Measurements from ENCODE around the gene ACSF2. TPM values are rescaled to one million over a fixed set of nuclear protein-coding genes. Genes with fewer than 3 reads are reported as not detected.

ACSF2 gene
- total RNA-seq, 1 experiment from 2014 or later: 12.2 TPM

GRCh38 chr17:50467114-50467854 lies 41.3 kb downstream of the ACSF2 start:
- H3K18ac ChIP-seq (ENCODE audit: insufficient read length, low read depth, low read length): no peak overlapping the region
- TF ChIP-seq, protein P1, sequence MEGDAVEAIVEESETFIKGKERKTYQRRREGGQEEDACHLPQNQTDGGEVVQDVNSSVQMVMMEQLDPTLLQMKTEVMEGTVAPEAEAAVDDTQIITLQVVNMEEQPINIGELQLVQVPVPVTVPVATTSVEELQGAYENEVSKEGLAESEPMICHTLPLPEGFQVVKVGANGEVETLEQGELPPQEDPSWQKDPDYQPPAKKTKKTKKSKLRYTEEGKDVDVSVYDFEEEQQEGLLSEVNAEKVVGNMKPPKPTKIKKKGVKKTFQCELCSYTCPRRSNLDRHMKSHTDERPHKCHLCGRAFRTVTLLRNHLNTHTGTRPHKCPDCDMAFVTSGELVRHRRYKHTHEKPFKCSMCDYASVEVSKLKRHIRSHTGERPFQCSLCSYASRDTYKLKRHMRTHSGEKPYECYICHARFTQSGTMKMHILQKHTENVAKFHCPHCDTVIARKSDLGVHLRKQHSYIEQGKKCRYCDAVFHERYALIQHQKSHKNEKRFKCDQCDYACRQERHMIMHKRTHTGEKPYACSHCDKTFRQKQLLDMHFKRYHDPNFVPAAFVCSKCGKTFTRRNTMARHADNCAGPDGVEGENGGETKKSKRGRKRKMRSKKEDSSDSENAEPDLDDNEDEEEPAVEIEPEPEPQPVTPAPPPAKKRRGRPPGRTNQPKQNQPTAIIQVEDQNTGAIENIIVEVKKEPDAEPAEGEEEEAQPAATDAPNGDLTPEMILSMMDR (conservative IDR thresholded peaks at IDR 0.05): no peak

More at GRCh38 chr17:50467114-50467854, 41.3 kb downstream of the ACSF2 start:
- Histone ChIP-seq H3K79me1 (ENCODE audit: insufficient read depth, low read depth, low read length, poor library complexity, severe bottlenecking) (no peaks in the 10 kb centered on the region), H3K23me2 (ENCODE audit: insufficient read length, low read depth, low read length, poor library complexity, severe bottlenecking) (peaks cover 2% of the 10 kb centered on the region), H4K5ac (ENCODE audit: insufficient read length, low read depth, low read length) (no peak overlapping the region), H3K23ac (ENCODE audit: insufficient read length, low read depth, low read length) (no peak overlapping the region), H3K4me2 (ENCODE audit: insufficient read depth, insufficient read length, low read length) (no peak overlapping the region), H2BK15ac (ENCODE audit: low read depth, low read length) (no peak overlapping the region), H2AK5ac (ENCODE audit: insufficient read length, low read length) (no peak overlapping the region), H2AFZ (ENCODE audit: low read length) (no peak overlapping the region), H3K27me3 (ENCODE audit: insufficient read depth, low read length) (peaks cover 12% of the 10 kb centered on the region; the same call in 1 of the 2 replicates), H3K27ac (ENCODE audit: insufficient read length, low read depth, low read length) (no peak overlapping the region), H2BK120ac (ENCODE audit: low read depth, low read length, poor library complexity, severe bottlenecking) (no peak overlapping the region), H3K4me1 (ENCODE audit: insufficient read depth, low read length) (peaks cover 3% of the 10 kb centered on the region; the same call in 1 of the 2 replicates), H4K8ac (replicated peaks; ENCODE audit: insufficient read length, low read depth, low read length) (no peak overlapping the region), H3K79me2 (ENCODE audit: insufficient read depth, low read length) (no peaks in the 10 kb centered on the region), H3K14ac (ENCODE audit: insufficient read depth, low read length) (no peak overlapping the region), H3K4ac (ENCODE audit: low read depth, low read length) (no peak overlapping the region), H3K9ac (ENCODE audit: extremely low read depth, insufficient read length, low read length) (no peak overlapping the region), H3T11ph (ENCODE audit: low read length) (no peak overlapping the region), H4K20me1 (ENCODE audit: control insufficient read depth, insufficient read depth, insufficient read length) (no peaks in the 10 kb centered on the region), H2BK12ac (ENCODE audit: insufficient read length, low read depth, low read length) (no peak overlapping the region), H2BK5ac (ENCODE audit: insufficient read length, low read length) (no peak overlapping the region), H3K9me3 (ENCODE audit: control insufficient read depth, low read depth, low read length) (no peaks in the 10 kb centered on the region), H3K56ac (ENCODE audit: insufficient read length, low read depth, low read length) (no peak overlapping the region), H2BK20ac (ENCODE audit: low read depth, low read length, poor library complexity, severe bottlenecking) (no peak overlapping the region), H4K91ac (ENCODE audit: insufficient read length, low read depth, low read length) (no peak overlapping the region)
- peaks cover 38% of the 10 kb centered on the region for H3K27me3 Mint-ChIP-seq (ENCODE audit: low read depth)
- H3K4me3 Mint-ChIP-seq: peak overlapping the region; percentile 10 to 60; a peak in 4 of 5 replicates
- no CpG with 5 or more reads among the region's 7 CpGs for WGBS (ENCODE audit: extremely low coverage, insufficient read length, low lambda C conversion rate)
- H3K9me3 Mint-ChIP-seq: no peaks in the 10 kb centered on the region
- peaks cover 16 to 28% of the 10 kb centered on the region in 2 experiments for H3K4me1 Mint-ChIP-seq
- DNase-seq: no peak
- H3K36me3 Mint-ChIP-seq (ENCODE audit: insufficient read depth in 1 of 3, low read depth in 3 of 3): peaks cover 0 to 4% (median 2%) of the 10 kb centered on the region in 3 experiments; a peak in 4 of 7 replicates
- H3K27ac Mint-ChIP-seq: no peak overlapping the region; a peak in 1 of 7 replicates
